ENCODE data around the gene ART5.
"Not testable (repeated sequence)": the region's sequence is repeated elsewhere in the genome, so short reads cannot be mapped to it uniquely, and the experiment has no call there.

Gene ART5

GRCh38 chr11:3622521-3622920 is 19.3 kb downstream of the ART5 start:
- DNase-seq (ENCODE audit: low read depth): no peak

GRCh38 chr11:3617990-3618389 is 23.8 kb downstream of the ART5 start:
- DNase-seq (ENCODE audit: low read depth): no peak

GRCh38 chr11:3616721-3617460 is 24.9 kb downstream of the ART5 start:
- DNase-seq (ENCODE audit: low read depth): no peak

DNA sequence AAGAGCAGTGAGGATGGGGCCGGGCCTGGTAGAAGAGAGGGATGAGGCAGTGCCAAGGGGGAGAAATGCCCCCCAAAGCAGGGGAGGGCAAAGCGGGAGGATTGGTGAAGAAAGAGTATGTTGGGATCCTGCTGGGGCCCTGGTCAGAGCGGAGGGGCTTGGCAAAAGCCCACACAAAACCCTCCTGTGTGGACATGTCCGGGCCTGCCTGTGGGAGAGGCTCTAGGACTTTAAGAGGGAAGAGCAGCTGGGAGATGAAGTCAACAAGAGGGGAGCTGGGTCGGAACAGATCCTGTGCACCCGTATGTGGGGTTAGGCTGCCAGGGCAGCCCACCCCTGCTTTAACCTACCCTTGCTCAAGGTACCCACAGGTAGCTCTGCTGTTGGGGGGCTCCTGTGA is 25.8 kb downstream of the ART5 start:
- no peak for DNase-seq (ENCODE audit: low read depth)

GRCh38 chr11:3614742-3615171 is 27.0 kb downstream of the ART5 start:
- DNase-seq (ENCODE audit: low read depth): peak; percentile 11

GRCh38 chr11:3613998-3614741 is 27.6 kb downstream of the ART5 start:
- no peak for DNase-seq (ENCODE audit: low read depth)

GRCh38 chr11:3611976-3612678 is 29.7 kb downstream of the ART5 start:
- no peak for DNase-seq (ENCODE audit: low read depth)

DNA sequence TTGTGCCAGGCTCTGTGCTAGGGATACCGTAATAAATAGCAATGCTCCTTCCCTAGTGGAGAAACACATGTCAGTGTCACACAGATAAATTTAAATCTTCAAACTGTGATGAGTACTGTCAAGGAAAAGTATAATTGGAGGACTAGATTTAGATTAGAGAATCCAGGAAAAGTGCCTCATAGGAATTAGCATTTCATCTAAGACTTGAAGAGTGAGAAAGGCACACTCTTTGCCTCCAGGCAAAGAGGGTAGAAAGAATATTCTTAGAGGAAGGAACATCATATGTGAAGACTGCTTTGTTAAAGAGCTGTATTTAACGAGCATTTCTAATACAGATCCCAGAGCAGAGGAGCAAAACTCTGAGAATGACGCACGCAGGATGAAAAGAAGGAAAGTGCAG is 30.9 kb downstream of the ART5 start:
- DNase-seq (ENCODE audit: low read depth): no peak

DNA sequence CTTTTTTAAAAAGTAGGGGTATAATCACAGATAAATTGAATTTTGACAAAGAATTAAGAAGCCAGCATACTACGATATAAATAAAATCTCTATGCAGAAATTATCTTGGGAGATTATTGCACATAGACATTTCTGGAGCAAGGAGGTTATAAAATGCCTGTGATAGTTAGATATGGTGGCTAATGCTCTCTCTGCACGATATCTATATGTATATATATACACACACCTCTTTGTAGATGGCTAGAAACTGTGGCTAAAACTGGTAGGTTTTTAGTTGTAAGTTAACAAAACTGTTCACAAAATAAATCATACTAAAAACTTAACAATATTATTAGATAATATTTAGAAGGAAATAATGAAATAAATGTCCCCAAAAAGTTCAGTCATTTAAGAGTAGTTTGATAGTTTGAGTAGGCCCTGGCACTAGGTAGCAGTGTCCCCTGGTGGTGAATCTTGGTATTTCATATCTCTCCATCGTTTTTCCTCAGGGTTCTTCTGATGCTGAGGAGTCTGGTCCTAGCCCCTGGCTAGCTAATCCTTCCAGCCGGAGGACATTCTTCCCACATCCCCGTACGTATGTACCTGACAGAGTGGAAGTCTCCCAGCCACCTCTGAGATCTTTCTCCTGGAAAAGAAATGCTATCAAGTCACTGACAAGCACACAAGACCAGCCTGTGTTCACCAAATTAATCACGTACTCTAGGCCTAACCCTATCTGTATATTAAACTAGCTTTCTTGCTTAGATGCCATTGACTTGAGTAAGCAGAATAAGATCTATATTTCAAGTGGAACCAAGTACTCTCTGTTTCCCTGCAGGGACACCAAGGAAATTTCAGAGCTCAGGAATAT is 32.2 kb downstream of the ART5 start:
- DNase-seq (ENCODE audit: low read depth): no peak

- DNase-seq (ENCODE audit: low read depth): no peak
Measured at GRCh38 chr11:3605771-3606203, 36.0 kb downstream of the ART5 start.

DNA sequence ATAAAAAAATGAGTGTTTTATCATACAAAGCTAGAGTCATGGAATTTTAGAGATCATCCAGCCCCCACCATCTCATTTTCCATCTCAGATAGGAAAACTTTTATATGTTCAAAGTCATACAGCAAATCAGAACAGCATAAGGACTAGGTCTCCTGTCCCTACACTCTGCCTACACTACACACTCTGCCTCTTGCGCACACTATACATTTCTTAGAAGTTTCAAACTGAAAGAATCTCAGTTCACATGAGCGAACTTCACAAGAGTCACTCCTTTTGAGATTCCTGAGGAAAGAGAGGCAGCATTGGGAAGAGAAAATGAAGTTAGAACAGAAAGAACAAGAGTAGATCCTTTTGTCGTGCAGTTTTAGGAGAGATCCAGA is 36.5 kb downstream of the ART5 start:
- no peak for DNase-seq (ENCODE audit: low read depth)

DNA sequence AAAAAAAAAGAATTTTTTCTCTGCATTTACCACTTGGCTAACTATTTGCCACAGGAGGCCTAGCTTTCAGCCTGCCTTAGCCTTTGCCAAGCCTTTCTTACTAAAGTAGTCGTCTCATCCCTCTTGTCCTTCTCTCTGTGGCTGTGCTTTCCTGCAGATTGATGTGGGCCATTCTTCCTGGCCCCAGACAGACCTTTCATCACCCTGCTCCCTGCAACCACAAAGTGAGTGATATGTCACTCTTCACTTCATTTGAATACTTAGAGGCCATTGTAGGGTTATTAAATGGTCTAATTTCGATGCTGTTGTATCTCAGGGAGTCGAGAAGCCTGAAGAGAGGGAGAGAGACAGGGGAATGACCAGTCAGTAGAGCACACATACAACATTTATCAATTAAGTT is 37.6 kb downstream of the ART5 start:
- DNase-seq (ENCODE audit: low read depth): no peak

DNA sequence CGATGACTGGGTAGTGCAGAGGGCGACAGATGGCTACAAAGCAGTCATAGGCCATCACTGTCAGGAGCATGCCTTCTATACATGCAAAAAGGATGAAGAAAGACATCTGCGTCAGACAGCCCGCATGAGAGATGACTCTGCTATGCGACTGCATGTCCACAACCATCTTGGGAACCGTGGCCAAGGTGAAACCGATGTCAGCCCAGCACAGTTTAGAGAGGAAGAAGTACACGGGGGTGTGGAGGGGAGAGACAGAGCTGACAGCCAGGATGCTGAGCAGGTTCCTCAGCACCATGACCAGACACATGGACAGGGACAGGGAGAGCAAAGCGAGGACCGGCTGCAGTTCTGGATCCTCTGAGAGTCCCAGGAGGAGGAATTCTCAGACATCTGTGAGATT is 41.6 kb downstream of the ART5 start:
- not testable (repeated sequence) for DNase-seq (ENCODE audit: low read depth)

DNA sequence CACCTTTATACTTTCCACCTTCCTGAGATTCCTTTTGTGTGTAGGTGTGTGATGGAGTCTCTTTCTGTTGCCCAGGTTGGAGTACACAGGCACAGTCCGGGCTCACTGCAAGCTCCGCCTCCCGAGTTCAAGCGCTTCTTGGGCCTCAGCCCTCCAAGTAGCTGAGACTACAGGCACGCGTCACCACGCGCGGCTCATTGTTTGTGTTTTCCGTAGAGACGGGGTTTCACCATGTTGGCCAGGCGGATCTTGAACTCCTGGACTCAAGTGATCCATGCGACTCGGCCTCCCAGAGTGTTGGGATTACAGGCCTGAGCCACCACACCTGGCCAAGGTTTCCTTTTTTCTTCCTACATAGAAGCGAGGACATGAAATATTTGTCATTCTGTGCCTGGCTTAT is 44.0 kb downstream of the ART5 start:
- not testable (repeated sequence) for DNase-seq (ENCODE audit: low read depth)

DNA sequence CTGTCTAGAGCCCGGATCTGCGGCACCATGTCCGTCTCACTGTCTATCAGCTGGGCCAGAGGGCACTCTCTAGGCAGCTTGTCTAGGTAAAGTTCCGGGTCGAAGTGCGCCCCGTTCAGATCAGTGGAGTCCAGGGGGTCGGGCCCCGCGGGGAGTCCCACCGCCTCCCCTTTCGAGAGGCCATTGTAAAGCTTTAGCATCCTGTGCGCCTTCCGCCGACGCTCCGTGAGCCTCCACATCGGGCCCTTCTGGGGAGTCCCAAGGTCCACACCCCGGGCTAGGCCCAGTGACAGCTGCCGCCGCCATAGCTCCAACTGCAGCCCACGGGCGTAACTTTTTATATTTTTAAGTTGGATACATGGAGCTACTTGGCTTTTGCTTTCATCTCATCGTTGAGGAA is 50.5 kb downstream of the ART5 start:
- not testable (repeated sequence) for DNase-seq (ENCODE audit: low read depth)

DNA sequence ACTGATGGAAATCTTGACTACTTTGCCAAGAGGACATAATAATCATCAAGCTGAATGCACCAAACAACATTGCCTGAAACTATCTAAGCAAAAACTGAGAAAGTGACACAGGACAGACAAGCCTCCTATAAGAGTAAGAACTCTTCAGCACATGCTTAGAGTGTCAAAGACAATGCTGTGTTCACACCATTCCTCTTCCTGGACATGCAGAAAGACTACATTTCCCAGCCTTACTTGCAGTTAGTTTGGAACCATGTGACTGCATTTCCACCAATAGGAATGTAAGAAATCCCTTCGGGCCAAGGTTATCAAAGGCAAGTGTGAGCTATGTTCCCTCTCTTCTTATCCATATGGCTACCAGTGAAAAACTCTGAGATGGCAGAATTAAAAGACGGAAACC is 51.6 kb downstream of the ART5 start:
- DNase-seq (ENCODE audit: low read depth): not testable (repeated sequence)

GRCh38 chr11:3588776-3589175 is 53.0 kb downstream of the ART5 start:
- not testable (repeated sequence) for DNase-seq (ENCODE audit: low read depth)

Measured in GM04503 (cell line).